ENCODE measurements around the gene CACNA1D.

The CACNA1D gene

DNA sequence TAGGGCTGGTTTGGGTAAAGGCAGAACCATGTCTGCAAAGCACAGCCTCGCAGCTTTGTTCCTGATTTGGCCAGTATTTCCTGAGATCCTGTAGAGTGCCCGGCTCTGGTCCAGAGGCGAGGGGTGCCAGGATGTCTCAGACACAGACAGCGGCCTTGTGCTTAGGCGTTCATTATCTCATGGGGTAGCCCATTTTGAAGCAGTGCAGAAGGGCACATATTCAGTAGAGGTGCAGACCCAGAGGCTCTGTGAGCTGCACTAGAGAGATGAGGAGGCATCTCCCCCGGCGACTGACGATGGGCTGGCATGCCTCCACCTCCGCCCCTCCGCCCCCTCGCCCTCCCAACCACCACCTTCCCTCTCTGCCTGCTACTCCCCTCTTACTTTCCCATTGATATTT, 181.5 kb downstream of the CACNA1D start:
- H3K27ac ChIP-seq = no peak overlapping the region
- TF ChIP-seq, protein P1, sequence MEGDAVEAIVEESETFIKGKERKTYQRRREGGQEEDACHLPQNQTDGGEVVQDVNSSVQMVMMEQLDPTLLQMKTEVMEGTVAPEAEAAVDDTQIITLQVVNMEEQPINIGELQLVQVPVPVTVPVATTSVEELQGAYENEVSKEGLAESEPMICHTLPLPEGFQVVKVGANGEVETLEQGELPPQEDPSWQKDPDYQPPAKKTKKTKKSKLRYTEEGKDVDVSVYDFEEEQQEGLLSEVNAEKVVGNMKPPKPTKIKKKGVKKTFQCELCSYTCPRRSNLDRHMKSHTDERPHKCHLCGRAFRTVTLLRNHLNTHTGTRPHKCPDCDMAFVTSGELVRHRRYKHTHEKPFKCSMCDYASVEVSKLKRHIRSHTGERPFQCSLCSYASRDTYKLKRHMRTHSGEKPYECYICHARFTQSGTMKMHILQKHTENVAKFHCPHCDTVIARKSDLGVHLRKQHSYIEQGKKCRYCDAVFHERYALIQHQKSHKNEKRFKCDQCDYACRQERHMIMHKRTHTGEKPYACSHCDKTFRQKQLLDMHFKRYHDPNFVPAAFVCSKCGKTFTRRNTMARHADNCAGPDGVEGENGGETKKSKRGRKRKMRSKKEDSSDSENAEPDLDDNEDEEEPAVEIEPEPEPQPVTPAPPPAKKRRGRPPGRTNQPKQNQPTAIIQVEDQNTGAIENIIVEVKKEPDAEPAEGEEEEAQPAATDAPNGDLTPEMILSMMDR (conservative IDR thresholded peaks at IDR 0.05) = no peak
- no peak for TF ChIP-seq ZFX (IDR thresholded peaks at IDR 0.05)

DNA sequence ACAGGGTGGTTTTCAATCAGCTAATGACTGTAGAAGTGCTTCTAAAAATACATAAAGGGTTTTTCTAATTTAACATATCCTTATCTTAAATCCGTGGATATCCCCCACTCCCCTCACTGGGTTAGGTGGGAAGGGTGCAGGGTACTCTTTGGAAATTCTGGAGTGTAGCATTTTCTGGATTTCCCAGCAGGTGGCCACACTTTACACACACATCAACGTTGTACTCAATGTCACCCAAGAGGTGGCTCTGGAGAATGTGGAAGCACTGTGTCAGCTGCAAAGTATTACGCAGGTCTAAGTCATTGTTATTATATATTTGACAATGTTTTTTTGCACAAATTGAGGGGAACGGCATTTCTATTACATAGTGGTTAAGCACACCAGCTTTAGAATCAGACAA, 183.0 kb downstream of the CACNA1D start:
- no peak overlapping the region for H3K27ac ChIP-seq
- TF ChIP-seq, protein P1 (conservative IDR thresholded peaks at IDR 0.05) = peak; percentile 42
- no peak for TF ChIP-seq ZFX (IDR thresholded peaks at IDR 0.05)

DNA sequence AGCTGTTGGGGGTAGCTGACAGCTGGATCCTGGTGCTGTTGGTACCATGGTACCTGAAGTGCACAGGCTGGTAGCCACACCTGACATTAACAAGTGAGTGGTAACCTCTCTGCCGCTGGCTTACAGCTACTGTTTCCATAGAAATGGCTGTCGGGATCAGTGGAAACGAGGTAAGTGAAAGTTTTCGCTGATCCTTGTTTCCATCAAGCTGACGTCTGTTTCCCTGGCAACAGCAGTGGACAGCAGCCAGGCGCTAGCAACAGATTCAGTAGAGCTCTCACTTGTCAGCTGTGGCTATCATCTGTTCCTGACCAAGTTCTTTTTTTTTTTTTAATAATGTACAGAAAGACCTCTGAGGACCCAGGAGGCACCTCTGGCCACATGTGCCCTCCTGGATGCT, 185.6 kb downstream of the CACNA1D start:
- TF ChIP-seq, protein P1 (conservative IDR thresholded peaks at IDR 0.05) = no peak
- TF ChIP-seq ZFX (IDR thresholded peaks at IDR 0.05) = no peak
- H3K27ac ChIP-seq = no peak overlapping the region

DNA sequence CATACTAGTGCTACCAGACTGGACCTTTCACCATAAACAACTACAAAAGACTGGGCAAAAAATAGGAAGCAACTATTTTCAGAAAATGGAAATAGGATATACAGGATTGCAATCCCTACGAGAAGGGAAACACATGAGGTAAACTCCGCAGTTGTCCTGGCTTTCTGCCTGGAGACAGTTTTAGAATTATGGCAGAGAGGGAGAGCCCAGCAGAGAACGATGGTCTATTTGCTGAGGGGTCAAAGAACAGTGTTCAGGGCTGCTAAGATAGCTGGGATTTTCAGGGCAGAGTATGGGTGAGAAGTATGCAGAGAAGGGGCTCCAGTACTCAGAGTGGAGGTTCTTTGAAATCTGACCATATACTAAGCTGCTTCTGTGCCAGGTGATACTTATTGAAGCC, 188.4 kb downstream of the CACNA1D start:
- no peak for TF ChIP-seq ZFX (IDR thresholded peaks at IDR 0.05)
- TF ChIP-seq, protein P1 (conservative IDR thresholded peaks at IDR 0.05) = no peak
- no peak overlapping the region for H3K27ac ChIP-seq

DNA sequence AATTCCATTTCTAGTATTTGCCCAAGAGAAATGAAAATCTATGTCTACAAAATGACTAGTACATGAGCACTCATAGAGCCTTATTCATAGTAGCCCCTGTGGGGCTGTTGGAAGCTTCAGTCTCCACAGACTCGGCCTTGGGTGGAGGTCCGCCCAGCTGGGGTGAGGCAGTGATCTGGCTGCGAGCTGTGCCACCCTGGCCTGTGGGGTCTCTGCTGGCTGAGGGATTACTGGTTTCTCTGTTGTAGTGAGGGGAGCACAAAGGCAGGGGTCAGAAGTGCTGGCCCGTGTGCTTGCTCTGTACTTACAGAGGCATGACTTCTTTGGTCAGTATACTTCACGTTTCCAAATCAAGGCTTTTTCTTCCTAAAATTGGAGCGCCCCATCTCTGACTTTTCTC, 193.7 kb downstream of the CACNA1D start:
- TF ChIP-seq ZFX (IDR thresholded peaks at IDR 0.05) = no peak
- TF ChIP-seq, protein P1 (conservative IDR thresholded peaks at IDR 0.05) = no peak
- H3K27ac ChIP-seq = no peak overlapping the region

DNA sequence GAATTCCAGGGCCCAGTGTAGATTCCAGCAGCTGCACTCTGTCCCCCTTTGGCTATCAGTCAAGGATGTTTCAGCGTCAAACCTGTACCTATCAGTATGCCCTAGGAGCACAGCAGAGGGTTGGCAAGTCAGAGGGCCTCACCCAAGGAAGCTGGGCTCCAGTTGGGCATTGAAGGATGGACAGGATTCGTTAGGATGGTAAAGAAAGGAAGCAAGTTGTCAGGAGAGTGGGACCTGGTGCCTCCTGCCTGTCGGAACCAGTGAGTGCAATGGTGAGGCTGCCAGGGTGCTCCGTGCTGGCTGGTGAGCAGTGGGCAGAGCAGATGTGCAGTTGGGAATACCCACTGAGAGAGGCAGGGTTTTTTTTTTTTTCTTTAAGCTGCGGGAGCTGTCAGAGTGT, 194.6 kb downstream of the CACNA1D start:
- TF ChIP-seq, protein P1 (conservative IDR thresholded peaks at IDR 0.05) = no peak
- no peak for TF ChIP-seq ZFX (IDR thresholded peaks at IDR 0.05)
- no peak overlapping the region for H3K27ac ChIP-seq

DNA sequence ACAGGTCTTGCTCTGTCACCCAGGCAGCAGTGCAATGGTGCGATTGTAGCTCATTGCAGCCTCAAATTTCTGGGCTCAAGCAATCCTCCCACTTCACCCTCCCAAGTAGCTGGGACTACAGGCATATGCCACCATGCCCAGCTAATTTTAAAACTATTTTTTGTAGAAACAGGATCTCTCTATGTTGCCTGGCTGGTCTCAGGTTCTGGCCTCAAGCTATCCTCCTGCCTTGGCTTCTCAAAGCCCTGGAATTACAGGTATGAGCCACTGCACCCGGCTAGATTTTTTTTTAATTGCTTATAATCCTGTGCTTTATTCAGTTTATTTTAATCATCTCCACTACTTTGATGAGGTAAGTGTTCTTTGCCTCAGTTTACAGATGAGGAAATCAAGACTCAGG, 195.3 kb downstream of the CACNA1D start:
- no peak for TF ChIP-seq ZFX (IDR thresholded peaks at IDR 0.05)
- TF ChIP-seq, protein P1 (conservative IDR thresholded peaks at IDR 0.05) = no peak

More for the DNA sequence above, 195.3 kb downstream of the CACNA1D start:
- no peak overlapping the region for H3K27ac ChIP-seq

Measured in C4-2B (cell line).